ENCODE measurements around the gene PSENEN. TPM values are rescaled to one million over a fixed set of nuclear protein-coding genes. Genes with fewer than 3 reads are reported as not detected.

PSENEN gene
- polyA plus RNA-seq, 2 of the 4 experiments (the other 2 are of a cell fraction): 111 to 191 TPM

DNA sequence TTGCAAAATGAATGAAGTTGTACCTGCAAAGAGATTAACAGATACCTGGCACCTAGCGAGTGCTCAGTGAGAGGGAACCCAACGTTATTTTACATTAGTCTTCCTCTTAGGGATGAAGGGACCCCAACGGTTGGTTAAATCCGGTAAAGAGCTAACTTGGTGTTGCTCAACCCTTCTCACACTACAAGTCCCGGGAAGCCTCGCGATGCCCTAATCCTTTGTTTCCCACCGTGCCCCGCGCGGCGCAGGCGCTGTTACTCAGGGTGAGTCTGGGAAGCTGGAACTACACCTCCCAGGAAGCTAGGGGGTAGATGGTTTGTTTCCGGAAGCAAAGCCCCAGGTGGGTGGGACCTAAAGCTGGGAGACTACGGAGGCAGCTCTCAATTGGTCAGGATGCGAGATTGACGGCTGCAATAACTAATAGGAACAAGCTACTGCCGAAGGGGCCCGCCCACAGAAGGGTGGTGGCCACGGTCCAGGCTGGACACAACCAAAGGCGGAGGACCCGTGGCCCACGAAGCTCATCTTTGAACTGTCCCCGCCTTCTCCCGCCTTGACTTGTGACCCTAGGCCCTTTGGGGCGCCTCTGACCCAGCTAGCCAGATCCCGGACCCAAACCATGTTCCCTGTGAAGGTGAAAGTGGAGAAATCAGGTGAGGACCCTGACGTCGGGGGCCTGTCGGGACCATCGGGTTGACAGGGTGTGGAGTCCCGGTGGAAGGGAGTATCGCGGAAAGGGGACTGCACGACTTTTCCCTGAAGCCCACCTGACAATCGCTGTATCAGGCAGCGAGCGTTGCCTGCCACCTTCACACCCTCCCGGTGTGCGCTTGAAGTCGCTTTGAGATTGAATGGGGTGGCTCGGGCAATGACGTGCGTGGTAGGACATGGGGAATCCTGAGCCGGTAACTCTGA lies 2.9 kb downstream of the PSENEN start, which contains the start of gene LIN37 (continued):
- TF ChIP-seq, protein P1, sequence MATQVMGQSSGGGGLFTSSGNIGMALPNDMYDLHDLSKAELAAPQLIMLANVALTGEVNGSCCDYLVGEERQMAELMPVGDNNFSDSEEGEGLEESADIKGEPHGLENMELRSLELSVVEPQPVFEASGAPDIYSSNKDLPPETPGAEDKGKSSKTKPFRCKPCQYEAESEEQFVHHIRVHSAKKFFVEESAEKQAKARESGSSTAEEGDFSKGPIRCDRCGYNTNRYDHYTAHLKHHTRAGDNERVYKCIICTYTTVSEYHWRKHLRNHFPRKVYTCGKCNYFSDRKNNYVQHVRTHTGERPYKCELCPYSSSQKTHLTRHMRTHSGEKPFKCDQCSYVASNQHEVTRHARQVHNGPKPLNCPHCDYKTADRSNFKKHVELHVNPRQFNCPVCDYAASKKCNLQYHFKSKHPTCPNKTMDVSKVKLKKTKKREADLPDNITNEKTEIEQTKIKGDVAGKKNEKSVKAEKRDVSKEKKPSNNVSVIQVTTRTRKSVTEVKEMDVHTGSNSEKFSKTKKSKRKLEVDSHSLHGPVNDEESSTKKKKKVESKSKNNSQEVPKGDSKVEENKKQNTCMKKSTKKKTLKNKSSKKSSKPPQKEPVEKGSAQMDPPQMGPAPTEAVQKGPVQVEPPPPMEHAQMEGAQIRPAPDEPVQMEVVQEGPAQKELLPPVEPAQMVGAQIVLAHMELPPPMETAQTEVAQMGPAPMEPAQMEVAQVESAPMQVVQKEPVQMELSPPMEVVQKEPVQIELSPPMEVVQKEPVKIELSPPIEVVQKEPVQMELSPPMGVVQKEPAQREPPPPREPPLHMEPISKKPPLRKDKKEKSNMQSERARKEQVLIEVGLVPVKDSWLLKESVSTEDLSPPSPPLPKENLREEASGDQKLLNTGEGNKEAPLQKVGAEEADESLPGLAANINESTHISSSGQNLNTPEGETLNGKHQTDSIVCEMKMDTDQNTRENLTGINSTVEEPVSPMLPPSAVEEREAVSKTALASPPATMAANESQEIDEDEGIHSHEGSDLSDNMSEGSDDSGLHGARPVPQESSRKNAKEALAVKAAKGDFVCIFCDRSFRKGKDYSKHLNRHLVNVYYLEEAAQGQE (IDR thresholded peaks at IDR 0.05): peak; percentile 92

DNA sequence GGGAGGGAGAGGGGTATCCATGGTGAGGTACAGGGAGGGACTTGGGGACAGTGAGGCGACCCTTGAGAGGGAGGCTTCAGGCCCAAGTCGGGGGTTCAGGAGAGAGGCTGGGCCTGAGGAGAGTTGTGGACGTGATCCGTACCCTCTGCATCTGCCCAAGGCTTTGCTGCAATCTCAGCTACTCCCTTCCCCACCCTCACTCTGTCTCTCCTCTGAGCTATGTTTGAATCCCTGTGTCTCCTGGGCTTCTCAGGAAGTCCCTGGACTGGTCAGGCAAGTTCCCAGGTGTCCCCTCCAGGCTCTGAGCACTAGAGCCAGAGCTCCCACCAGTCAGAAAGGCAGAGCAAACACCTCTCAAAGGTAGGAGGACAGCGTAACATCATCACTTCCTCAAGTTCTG lies 4.7 kb downstream of the PSENEN start:
- no peaks in the 10 kb centered on the region for H3K9me3 ChIP-seq
- 90% methylated on average over 5 of the region's 5 CpGs for WGBS (ENCODE audit: missing lambda C conversion rate)
- H3K4me1 ChIP-seq: peaks cover 22% of the 10 kb centered on the region
- FAIRE-seq: no peak
- no peak overlapping the region for H3K4me3 ChIP-seq
- no peak for DNase-seq (ENCODE audit: low read depth in 1 of 2, low spot score in 1 of 2)
- ATAC-seq: no peak
- TF ChIP-seq ZC3H11A (IDR thresholded peaks at IDR 0.05) (no peak), ZSCAN20 (CRISPR knock-in tag; IDR thresholded peaks at IDR 0.05) (no peak), CBX8 (IDR thresholded peaks at IDR 0.05) (no peak), POLR2A (IDR thresholded peaks at IDR 0.05; ENCODE audit: low read length) (no peak), NFE2L2 (conservative IDR thresholded peaks at IDR 0.05; ENCODE audit: low read length) (no peak), HEYL (CRISPR knock-in tag; IDR thresholded peaks at IDR 0.05) (no peak), CBX2 (IDR thresholded peaks at IDR 0.05; ENCODE audit: borderline replicate concordance, low read depth) (no peak), ZNF302 (CRISPR knock-in tag; IDR thresholded peaks at IDR 0.05) (no peak), KDM5A (IDR thresholded peaks at IDR 0.05) (no peak), RCOR1 (IDR thresholded peaks at IDR 0.05; ENCODE audit: low read depth, low read length) (no peak), TFCP2L1 (CRISPR knock-in tag; IDR thresholded peaks at IDR 0.05) (no peak)
- TF ChIP-seq, protein P2, sequence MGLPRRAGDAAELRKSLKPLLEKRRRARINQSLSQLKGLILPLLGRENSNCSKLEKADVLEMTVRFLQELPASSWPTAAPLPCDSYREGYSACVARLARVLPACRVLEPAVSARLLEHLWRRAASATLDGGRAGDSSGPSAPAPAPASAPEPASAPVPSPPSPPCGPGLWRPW (IDR thresholded peaks at IDR 0.05): no peak
- TF ChIP-seq, protein P3, sequence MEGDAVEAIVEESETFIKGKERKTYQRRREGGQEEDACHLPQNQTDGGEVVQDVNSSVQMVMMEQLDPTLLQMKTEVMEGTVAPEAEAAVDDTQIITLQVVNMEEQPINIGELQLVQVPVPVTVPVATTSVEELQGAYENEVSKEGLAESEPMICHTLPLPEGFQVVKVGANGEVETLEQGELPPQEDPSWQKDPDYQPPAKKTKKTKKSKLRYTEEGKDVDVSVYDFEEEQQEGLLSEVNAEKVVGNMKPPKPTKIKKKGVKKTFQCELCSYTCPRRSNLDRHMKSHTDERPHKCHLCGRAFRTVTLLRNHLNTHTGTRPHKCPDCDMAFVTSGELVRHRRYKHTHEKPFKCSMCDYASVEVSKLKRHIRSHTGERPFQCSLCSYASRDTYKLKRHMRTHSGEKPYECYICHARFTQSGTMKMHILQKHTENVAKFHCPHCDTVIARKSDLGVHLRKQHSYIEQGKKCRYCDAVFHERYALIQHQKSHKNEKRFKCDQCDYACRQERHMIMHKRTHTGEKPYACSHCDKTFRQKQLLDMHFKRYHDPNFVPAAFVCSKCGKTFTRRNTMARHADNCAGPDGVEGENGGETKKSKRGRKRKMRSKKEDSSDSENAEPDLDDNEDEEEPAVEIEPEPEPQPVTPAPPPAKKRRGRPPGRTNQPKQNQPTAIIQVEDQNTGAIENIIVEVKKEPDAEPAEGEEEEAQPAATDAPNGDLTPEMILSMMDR (IDR thresholded peaks at IDR 0.05): no peak
- POLR2A ChIA-PET: no interaction called here
- peak overlapping the region; percentile 94; the same call in 2 of the 3 replicates for H3K4me2 ChIP-seq
- CTCF ChIA-PET: interaction anchor here (1.6 kb wide), 1 partner anchor 182 kb away, joined by 12 read pairs; no protein-coding TSS in a partner anchor
- no peak overlapping the region for H3K27ac ChIP-seq

DNA sequence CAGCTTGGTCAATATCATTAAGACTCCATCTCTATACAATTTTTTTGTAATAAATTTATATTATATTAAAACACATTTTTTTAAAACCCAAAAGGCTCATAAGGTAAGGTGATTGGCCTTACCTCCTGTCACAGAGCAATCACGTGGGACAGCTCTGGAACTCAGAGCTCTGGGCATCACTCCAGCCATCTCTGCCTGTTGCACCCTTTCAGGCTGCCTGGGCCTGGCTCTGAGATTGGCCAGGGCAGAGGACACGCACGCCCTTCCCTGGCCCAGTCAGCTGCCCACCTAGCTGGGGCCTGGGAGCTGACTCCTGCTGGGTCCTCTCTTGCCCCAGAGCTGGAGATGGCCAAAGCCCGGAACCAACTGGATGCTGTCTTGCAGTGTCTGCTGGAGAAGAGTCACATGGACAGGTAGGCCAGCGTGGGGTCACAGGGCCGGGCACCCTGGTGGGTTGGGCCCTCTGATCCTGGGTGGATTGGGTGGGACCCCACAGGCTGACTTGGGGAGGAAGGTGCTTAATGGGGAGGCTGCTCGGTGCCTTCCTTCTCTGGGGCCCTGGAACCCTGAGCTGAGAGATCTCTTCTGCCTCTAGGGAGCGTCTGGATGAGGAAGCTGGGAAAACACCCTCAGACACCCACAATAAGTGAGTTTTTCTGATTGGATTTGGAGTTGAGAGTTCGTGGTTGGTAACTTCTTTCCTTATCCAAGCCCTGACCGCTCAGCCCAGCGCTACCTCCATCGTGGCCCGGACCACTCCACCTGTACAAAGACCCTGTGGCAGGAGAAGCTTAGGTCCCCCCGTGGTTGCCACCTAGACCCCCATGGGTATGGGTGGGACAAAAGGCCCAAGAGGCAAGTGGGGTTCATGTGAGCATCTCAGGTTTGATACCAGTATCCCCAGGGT lies 6.6 kb downstream of the PSENEN start:
- Histone ChIP-seq H3K4me1 (peaks cover 17% of the 10 kb centered on the region), H3K27ac (no peak overlapping the region), H3K4me3 (no peak overlapping the region), H3K9me3 (no peaks in the 10 kb centered on the region), H3K4me2 (no peak overlapping the region)
- FAIRE-seq (no peak), ATAC-seq (no peak), DNase-seq (ENCODE audit: low read depth in 1 of 2, low spot score in 1 of 2) (no peak)
- TF ChIP-seq, protein P4, sequence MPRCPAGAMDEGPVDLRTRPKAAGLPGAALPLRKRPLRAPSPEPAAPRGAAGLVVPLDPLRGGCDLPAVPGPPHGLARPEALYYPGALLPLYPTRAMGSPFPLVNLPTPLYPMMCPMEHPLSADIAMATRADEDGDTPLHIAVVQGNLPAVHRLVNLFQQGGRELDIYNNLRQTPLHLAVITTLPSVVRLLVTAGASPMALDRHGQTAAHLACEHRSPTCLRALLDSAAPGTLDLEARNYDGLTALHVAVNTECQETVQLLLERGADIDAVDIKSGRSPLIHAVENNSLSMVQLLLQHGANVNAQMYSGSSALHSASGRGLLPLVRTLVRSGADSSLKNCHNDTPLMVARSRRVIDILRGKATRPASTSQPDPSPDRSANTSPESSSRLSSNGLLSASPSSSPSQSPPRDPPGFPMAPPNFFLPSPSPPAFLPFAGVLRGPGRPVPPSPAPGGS (IDR thresholded peaks at IDR 0.05): no peak
- TF ChIP-seq ZSCAN20 (CRISPR knock-in tag; IDR thresholded peaks at IDR 0.05): no peak
- no peak for TF ChIP-seq EP300 (IDR thresholded peaks at IDR 0.05)
- no peak for TF ChIP-seq SREBF2 (IDR thresholded peaks at IDR 0.05)
- TF ChIP-seq CHD2 (IDR thresholded peaks at IDR 0.05; ENCODE audit: low read length, partially characterized antibody): no peak
- ChIA-PET CTCF (interaction anchor here (0.6 to 1.7 kb wide), 7 partner anchors 9 to 204 kb away, joined by 3 to 12 read pairs (median 3); partner anchors contain the start of gene IGFLR1), POLR2A (no interaction called here)
- 91% methylated on average over 14 of the region's 14 CpGs for WGBS (ENCODE audit: missing lambda C conversion rate)

Data from A549 (cell line).